OCI-LY7 (cell line): ENCODE measurements around the gene FAM13A. TPM values are rescaled to one million over a fixed set of nuclear protein-coding genes. Genes with fewer than 3 reads are reported as not detected.
"Not testable (repeated sequence)": the region's sequence is repeated elsewhere in the genome, so short reads cannot be mapped to it uniquely, and the experiment has no call there.

ENCODE experiments used
- BruUV-seq: library from RNA; stranded (reverse); fragments of 400-500 nt; replicated peaks from 2 replicates; lab custom pipeline; 2021; lab: Mats Ljungman, UMichigan
- CTCF ChIA-PET: fragments of 300-600 bp; sonication (Branson Sonifier 250); formaldehyde crosslinking; loops from one replicate; lab custom pipeline; 2022; ENCODE audit warnings: antibody characterized with exemption; ENCODE audit not compliant: unreplicated experiment; lab: Charles Lee
- POLR2A ChIA-PET: fragments of 300-600 bp; sonication (Branson Sonifier 250); formaldehyde crosslinking; loops from one replicate; lab custom pipeline; 2022; ENCODE audit warnings: antibody characterized with exemption; lab: Charles Lee
- DNase-seq: peaks from one replicate; pipeline ENCODE4 v3.0.0-alpha.2; 2015; ENCODE audit warnings: low spot score
- H2AFZ ChIP-seq: fragments of 200-600 bp; sonication (generic), shearing (Covaris generic); 2 replicates; pipeline ENCODE4 v1.6.1; 2014; ENCODE audit warnings: mild to moderate bottlenecking, antibody characterized with exemption, low read length, moderate library complexity
- H3K27ac ChIP-seq: fragments of 200-600 bp; sonication (generic); 2 replicates; pipeline ENCODE4 v1.5.1; 2014; ENCODE audit warnings: mixed run types, low read depth, mild to moderate bottlenecking, moderate library complexity, low read length, inconsistent platforms; ENCODE audit not compliant: poor library complexity, severe bottlenecking
- H3K36me3 ChIP-seq: fragments of 200-600 bp; sonication (generic); 2 replicates; pipeline ENCODE4 v1.6.1; 2014; ENCODE audit warnings: mild to moderate bottlenecking, antibody characterized with exemption, low read length, moderate library complexity, mixed read lengths; ENCODE audit not compliant: insufficient read depth
- H3K4me1 ChIP-seq: fragments of 200-600 bp; sonication (generic); 2 replicates; pipeline ENCODE4 v1.5.1; 2014; ENCODE audit warnings: mild to moderate bottlenecking, low read length; ENCODE audit not compliant: insufficient read depth, poor library complexity, severe bottlenecking
- H3K4me2 ChIP-seq: fragments of 200-600 bp; sonication (generic); 2 replicates; pipeline ENCODE4 v1.6.1; 2014; ENCODE audit warnings: mild to moderate bottlenecking, low read length
- H3K4me3 ChIP-seq: fragments of 200-600 bp; sonication (generic); 2 replicates; pipeline ENCODE4 v1.5.1; 2014; ENCODE audit warnings: mild to moderate bottlenecking, low read depth, low read length; ENCODE audit not compliant: poor library complexity, severe bottlenecking
- H3K79me2 ChIP-seq: fragments of 200-600 bp; sonication (generic); 2 replicates; pipeline ENCODE4 v1.6.1; 2016; ENCODE audit warnings: low read depth, mild to moderate bottlenecking, low read length, moderate library complexity, mixed read lengths; ENCODE audit not compliant: insufficient read depth
- H3K9me2 ChIP-seq: fragments of 200-600 bp; sonication (generic); 2 replicates; pipeline ENCODE4 v1.6.1; 2016; ENCODE audit warnings: mild to moderate bottlenecking, low read length, mixed read lengths; ENCODE audit not compliant: insufficient read depth
- H3K9me3 ChIP-seq: fragments of 200-600 bp; sonication (generic); 2 replicates; pipeline ENCODE4 v1.6.1; 2014; ENCODE audit warnings: mild to moderate bottlenecking, mixed run types, low read length, mixed read lengths
- H4K20me1 ChIP-seq: fragments of 200-600 bp; sonication (generic); 2 replicates; pipeline ENCODE4 v1.6.1; 2014; ENCODE audit warnings: mild to moderate bottlenecking, antibody characterized with exemption, low read length, moderate library complexity, mixed read lengths; ENCODE audit not compliant: insufficient read depth
- CTCF ChIP-seq: fragments of 200-600 bp; sonication (generic); conservative IDR thresholded peaks from 2 replicates; pipeline ENCODE4 v1.5.1; 2014; ENCODE audit warnings: mild to moderate bottlenecking, antibody characterized with exemption, low read length, moderate library complexity, mixed read lengths
- EZH2phosphoT487 ChIP-seq: fragments of 200-600 bp; sonication (generic); IDR thresholded peaks from 2 replicates; pipeline ENCODE4 v1.6.1; 2018; ENCODE audit warnings: low read depth, borderline replicate concordance, mild to moderate bottlenecking, mixed run types, antibody characterized with exemption, low read length, moderate library complexity, mixed read lengths
- intact Hi-C: fragments of 100-400 bp; cut with micrococcal nuclease; formaldehyde crosslinking; loops from one replicate; pipeline ENCODE4 v1.10.0; 2022; ENCODE audit not compliant: unreplicated experiment
- total RNA-seq, 2 experiments: library from RNA; depleted of rRNA in 1 of 2; stranded (reverse); fragments of >200 nt in 1 of 2; shearing (Covaris generic) in 1 of 2; gene quantifications; 2 replicates each; pipeline ENCODE4 v1.2.3, GENCODE V29; 2014 to 2022

FAM13A gene
- total RNA-seq, 2 experiments from 2014 or later, result not detected

GRCh38 chr4:89069481-89069880 lies 12.5 kb upstream of the FAM13A start:
- TF ChIP-seq CTCF, result no peak
- no peak for TF ChIP-seq EZH2phosphoT487
- Histone ChIP-seq H4K20me1 (no peaks in the 10 kb centered on the region), H3K36me3 (no peaks in the 10 kb centered on the region), H3K9me3 (0 out of 2 replicates have a peak, but pooled peaks cover 4% of the 10 kb centered on the region), H2AFZ (no peak overlapping the region), H3K4me3 (no peak overlapping the region), H3K4me1 (no peaks in the 10 kb centered on the region), H3K27ac (no peak overlapping the region), H3K9me2 (no peaks in the 10 kb centered on the region), H3K4me2 (no peak overlapping the region), H3K79me2 (no peaks in the 10 kb centered on the region)
- CTCF ChIA-PET, result no interaction called here
- BruUV-seq, result no TSS peak
- no peak for DNase-seq
- POLR2A ChIA-PET, result no interaction called here
- intact Hi-C loops, result no loop called here

GRCh38 chr4:89067417-89067816 lies 10.4 kb upstream of the FAM13A start:
- DNase-seq, result no peak
- Histone ChIP-seq H2AFZ (no peak overlapping the region), H4K20me1 (no peaks in the 10 kb centered on the region), H3K27ac (no peak overlapping the region), H3K4me2 (no peak overlapping the region), H3K4me1 (no peaks in the 10 kb centered on the region), H3K4me3 (no peak overlapping the region), H3K9me3 (0 out of 2 replicates have a peak, but pooled peaks cover 4% of the 10 kb centered on the region), H3K9me2 (no peaks in the 10 kb centered on the region), H3K36me3 (no peaks in the 10 kb centered on the region), H3K79me2 (no peaks in the 10 kb centered on the region)
- POLR2A ChIA-PET, result no interaction called here
- intact Hi-C loops, result no loop called here
- TF ChIP-seq EZH2phosphoT487, result no peak
- BruUV-seq, result no TSS peak
- CTCF ChIA-PET, result no interaction called here

- Histone ChIP-seq H4K20me1 (no peaks in the 10 kb centered on the region), H3K9me3 (0 out of 2 replicates have a peak, but pooled peaks cover 4% of the 10 kb centered on the region), H3K27ac (no peak overlapping the region), H3K9me2 (no peaks in the 10 kb centered on the region), H2AFZ (no peak overlapping the region), H3K79me2 (no peaks in the 10 kb centered on the region), H3K36me3 (no peaks in the 10 kb centered on the region), H3K4me3 (no peak overlapping the region), H3K4me1 (no peaks in the 10 kb centered on the region), H3K4me2 (no peak overlapping the region)
- intact Hi-C loops, result no loop called here
- ChIA-PET CTCF (no interaction called here), POLR2A (no interaction called here)
- TF ChIP-seq CTCF (no peak), EZH2phosphoT487 (no peak)
- no TSS peak for BruUV-seq
- no peak for DNase-seq
Measured at GRCh38 chr4:89064848-89065247, 7.9 kb upstream of the FAM13A start.

- H3K36me3 ChIP-seq, H3K9me2 ChIP-seq, H3K4me1 ChIP-seq, H3K4me3 ChIP-seq, CTCF ChIA-PET, H3K4me2 ChIP-seq, H2AFZ ChIP-seq, H4K20me1 ChIP-seq, H3K27ac ChIP-seq, DNase-seq, H3K79me2 ChIP-seq, BruUV-seq, intact Hi-C loops, H3K9me3 ChIP-seq: not testable (repeated sequence)
- POLR2A ChIA-PET, result interaction anchor here (0.6 kb wide), 1 partner anchor 12 kb away, joined by 3 read pairs; no protein-coding TSS in a partner anchor
Measured at GRCh38 chr4:89057844-89058243, 859 bp upstream of the FAM13A start.
